ENCODE measurements around the gene NUP210.

NUP210 gene

GRCh38 chr3:13353506-13353905 is 66.6 kb downstream of the NUP210 start:
- no peak for DNase-seq (ENCODE audit: low read depth in 1 of 2, low spot score in 1 of 2)

GRCh38 chr3:13352621-13353131 is 67.4 kb downstream of the NUP210 start:
- no peak for DNase-seq (ENCODE audit: low read depth in 1 of 2, low spot score in 1 of 2)

- DNase-seq (ENCODE audit: low read depth in 1 of 2, low spot score in 1 of 2) = no peak
These were observed 70.3 kb downstream of the NUP210 start for GRCh38 chr3:13349823-13350222.

GRCh38 chr3:13348661-13349396 is 71.3 kb downstream of the NUP210 start:
- no peak for DNase-seq (ENCODE audit: low read depth in 1 of 2, low spot score in 1 of 2)

GRCh38 chr3:13348100-13348499 is 72.0 kb downstream of the NUP210 start:
- DNase-seq (ENCODE audit: low read depth in 1 of 2, low spot score in 1 of 2) = no peak

- no peak for DNase-seq (ENCODE audit: low read depth in 1 of 2, low spot score in 1 of 2)
These were observed 72.7 kb downstream of the NUP210 start for GRCh38 chr3:13347390-13347950.

GRCh38 chr3:13346481-13347389 is 73.4 kb downstream of the NUP210 start:
- peak; percentile 54 to 65 for DNase-seq (ENCODE audit: low read depth in 1 of 2, low spot score in 1 of 2)

- DNase-seq (ENCODE audit: low read depth in 1 of 2, low spot score in 1 of 2) = no peak
These were observed 74.3 kb downstream of the NUP210 start for GRCh38 chr3:13345772-13346171.

GRCh38 chr3:13345284-13345683 is 74.8 kb downstream of the NUP210 start:
- DNase-seq (ENCODE audit: low read depth in 1 of 2, low spot score in 1 of 2) = no peak

- no peak for DNase-seq (ENCODE audit: low read depth in 1 of 2, low spot score in 1 of 2)
These were observed 75.5 kb downstream of the NUP210 start for GRCh38 chr3:13344663-13345062.

- no peak for DNase-seq (ENCODE audit: low read depth in 1 of 2, low spot score in 1 of 2)
These were observed 76.5 kb downstream of the NUP210 start for GRCh38 chr3:13343601-13344000.

- no peak for DNase-seq (ENCODE audit: low read depth in 1 of 2, low spot score in 1 of 2)
These were observed 78.8 kb downstream of the NUP210 start for GRCh38 chr3:13341229-13341905.

GRCh38 chr3:13339833-13340232 is 80.3 kb downstream of the NUP210 start:
- no peak for DNase-seq (ENCODE audit: low read depth in 1 of 2, low spot score in 1 of 2)

GRCh38 chr3:13338996-13339395 is 81.1 kb downstream of the NUP210 start:
- DNase-seq (ENCODE audit: low read depth in 1 of 2, low spot score in 1 of 2) = no peak

- DNase-seq (ENCODE audit: low read depth in 1 of 2, low spot score in 1 of 2) = no peak
These were observed 81.9 kb downstream of the NUP210 start for GRCh38 chr3:13338231-13338630.

GRCh38 chr3:13336592-13336991 is 83.5 kb downstream of the NUP210 start:
- DNase-seq (ENCODE audit: low read depth in 1 of 2, low spot score in 1 of 2) = no peak

GRCh38 chr3:13335503-13335902 is 84.6 kb downstream of the NUP210 start:
- DNase-seq (ENCODE audit: low read depth in 1 of 2, low spot score in 1 of 2) = no peak

GRCh38 chr3:13335059-13335458 is 85.1 kb downstream of the NUP210 start:
- DNase-seq (ENCODE audit: low read depth in 1 of 2, low spot score in 1 of 2) = no peak

- no peak for DNase-seq (ENCODE audit: low read depth in 1 of 2, low spot score in 1 of 2)
These were observed 86.8 kb downstream of the NUP210 start for GRCh38 chr3:13333236-13333897.

- no peak for DNase-seq (ENCODE audit: low read depth in 1 of 2, low spot score in 1 of 2)
These were observed 87.4 kb downstream of the NUP210 start for GRCh38 chr3:13332740-13333139.

GRCh38 chr3:13332158-13332557 is 88.0 kb downstream of the NUP210 start:
- DNase-seq (ENCODE audit: low read depth in 1 of 2, low spot score in 1 of 2) = no peak

Data from activated CD4-positive, alpha-beta T cell treated with anti-CD3 and anti-CD28 coated beads, Interleukin-2, amount 50 U/mL, for 24 hours (primary cell).